HG03103 (cell line): ENCODE data around the gene IL18R1.
A peak's percentile ranks its signal among the peaks of the same experiment; 100 is the strongest.

ENCODE experiments used
- ATAC-seq: cut with Tn5 transposase; IDR thresholded peaks from one replicate; pipeline ENCODE4 v1.9.1; 2021; ENCODE audit warnings: low read depth; ENCODE audit not compliant: unreplicated experiment

IL18R1 gene

DNA sequence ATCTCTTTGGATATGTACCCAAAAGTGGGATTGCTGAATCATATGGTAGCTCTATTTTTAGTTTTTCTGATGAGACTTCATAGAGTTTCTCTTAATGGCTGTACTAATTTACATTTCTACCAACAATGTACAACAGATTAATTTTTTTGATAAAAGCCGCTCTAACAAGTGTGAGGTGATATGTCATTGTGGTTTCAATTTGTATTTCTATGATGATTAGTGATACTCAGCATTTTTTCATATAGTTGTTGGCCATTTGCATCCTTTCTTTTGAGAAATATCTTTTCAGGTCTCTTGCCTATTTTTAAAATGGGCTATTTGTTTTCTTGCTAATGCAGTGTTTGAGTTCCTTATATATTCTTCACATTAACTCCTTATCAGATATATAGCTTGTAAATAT, 71.7 kb downstream of the IL18R1 start:
- no peak for ATAC-seq

DNA sequence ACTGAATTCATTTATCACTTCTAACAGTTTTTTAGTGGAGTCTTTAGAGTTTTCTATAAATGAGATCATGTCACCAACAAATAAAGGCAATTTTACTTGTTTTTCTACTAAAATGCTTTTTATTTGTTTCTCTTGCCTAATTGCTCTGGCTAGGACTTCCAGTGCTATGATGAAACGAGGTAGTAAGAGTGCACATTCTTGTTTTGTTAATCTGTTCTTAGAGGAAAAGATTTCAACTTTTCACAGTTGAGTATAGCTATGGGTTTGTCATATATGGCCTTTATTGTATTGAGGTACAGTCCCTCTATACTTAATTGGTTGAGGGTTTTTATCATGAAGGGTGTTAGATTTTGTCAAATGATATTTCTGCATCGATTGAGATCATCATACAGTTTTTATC, 73.0 kb downstream of the IL18R1 start:
- ATAC-seq, result no peak

DNA sequence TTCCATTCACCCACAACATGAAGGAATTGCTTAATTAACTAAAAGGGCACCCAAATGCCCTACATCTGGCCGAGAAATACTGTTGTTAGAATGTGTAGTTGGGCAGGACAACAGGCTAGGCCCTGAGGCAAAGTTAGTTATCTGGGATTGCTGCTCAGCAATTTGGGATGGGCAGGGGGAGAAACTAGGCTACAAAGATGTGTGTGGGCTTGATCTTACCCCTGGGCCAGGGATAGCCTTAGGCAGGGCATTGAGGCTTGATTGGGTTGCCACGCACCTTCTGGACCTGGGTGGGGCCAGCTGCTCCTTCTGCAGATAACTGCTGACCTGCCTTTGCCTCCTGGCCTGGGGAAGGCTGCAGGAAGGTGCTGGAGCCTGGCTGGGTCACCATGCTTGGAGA, 76.8 kb downstream of the IL18R1 start:
- ATAC-seq, result no peak

DNA sequence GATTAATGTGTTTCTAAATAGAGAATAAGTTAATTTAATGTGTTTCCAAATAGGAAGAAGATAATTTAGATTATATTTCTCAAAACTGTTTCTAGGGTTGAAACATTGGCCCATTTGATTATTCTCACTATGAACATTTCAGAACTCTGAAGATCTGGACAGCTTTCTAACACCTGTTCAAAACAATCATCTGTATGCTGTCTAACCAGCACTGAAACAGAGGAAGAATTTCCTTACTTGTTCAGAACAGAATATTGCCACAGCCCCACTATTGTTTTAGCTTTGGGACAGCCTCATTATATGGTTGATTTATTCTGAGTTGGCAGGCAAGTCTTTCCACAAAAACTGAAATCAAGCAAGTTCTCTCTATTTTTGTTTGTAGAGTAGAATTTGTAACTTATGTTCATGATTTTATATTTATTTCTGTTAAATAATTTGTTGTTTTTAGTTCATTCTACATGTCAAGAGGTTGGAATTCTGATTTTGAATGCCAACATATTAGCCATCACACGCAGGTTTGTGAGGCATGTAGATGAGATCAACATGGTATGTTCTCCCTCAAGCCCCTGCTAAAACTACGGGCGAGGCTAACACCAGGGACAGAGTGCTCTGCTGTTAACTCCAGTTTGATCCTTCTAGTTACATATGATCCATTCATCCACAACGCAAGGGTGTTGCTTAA, 78.5 kb downstream of the IL18R1 start:
- no peak for ATAC-seq

DNA sequence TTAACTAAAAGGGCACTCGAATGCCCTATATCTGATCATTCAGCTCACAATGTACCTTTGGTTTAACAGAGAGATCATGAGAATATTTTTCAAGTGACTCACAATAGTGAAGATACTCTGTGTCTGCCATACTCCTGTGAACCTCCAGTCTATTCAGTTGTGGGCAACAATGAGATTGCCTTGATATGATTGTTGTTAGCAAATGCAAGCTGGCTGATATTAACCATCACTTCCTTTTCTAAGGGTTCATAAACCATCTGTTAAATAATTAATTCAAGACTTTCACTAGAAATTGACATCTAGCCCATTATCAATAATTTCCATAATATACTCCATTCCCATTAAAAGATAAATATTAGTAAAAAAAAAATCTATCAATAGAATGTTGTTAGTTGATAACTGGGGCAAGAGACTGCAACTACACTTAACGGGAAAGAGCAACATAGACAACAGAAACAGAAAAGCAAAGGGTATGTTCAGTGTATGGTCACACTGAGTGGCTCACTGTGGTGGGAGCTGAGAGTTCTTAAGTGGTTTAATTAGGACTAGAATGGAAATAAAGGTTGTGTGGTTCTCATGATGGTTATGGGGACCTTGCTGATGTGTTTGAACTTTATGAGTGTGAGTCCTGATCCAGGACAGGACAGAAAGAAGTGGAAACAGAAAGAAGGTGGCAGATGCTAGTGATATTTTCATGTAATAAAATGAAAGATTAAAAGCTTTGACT, 79.2 kb downstream of the IL18R1 start:
- ATAC-seq, result peak; percentile 54

DNA sequence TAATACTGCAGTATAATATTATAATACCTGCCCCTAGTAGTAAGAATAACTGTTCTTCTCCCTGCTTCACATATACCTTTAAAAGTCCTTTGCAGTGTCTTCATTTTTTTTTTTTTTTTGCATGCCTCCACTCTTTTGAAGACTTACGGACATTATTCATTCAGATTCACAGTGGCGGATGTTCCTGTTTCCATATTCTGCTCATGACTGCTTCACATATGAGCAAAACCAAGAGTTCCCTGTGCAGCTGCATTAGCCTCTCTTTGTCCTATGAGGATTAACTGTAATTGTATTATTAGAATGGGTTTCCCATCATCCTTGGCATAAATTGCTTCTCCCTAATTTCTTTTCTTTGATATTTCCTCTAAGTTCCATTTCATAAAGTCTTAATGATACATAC, 80.1 kb downstream of the IL18R1 start:
- no peak for ATAC-seq

DNA sequence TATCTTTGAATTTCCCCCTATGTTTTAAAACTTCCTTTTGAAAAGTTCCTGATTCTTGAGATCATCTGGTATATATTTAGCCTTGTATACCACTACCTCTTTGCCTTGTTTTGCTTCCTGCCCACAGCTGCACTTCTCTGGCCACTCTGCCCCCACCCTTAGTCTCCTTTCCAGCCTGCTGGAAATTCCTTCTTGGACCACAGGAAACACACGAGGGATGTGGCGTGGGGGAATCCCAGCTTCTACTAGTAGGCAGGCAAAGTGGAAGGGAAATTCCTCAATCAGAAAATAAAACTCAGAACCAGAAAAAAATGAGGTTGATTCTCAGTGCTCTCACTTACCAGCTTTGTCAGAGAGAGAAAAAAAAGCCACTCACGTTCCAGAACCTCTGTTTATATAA, 80.7 kb downstream of the IL18R1 start:
- no peak for ATAC-seq

DNA sequence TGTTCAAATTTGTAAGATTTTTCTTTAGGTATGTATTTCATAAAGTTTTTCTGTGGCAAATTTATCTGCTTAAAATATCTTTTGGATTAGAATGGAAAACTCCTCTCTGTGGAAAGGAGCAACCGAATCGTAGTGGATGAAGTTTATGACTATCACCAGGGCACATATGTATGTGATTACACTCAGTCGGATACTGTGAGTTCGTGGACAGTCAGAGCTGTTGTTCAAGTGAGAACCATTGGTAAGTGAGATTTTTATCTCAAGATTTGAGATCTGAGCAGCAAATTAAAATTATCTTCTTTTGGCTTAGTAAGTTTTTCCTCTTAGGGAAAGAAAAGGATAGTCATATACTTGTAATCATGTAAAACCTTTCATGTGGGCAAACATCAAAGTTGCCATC, 81.5 kb downstream of the IL18R1 start:
- ATAC-seq, result no peak

DNA sequence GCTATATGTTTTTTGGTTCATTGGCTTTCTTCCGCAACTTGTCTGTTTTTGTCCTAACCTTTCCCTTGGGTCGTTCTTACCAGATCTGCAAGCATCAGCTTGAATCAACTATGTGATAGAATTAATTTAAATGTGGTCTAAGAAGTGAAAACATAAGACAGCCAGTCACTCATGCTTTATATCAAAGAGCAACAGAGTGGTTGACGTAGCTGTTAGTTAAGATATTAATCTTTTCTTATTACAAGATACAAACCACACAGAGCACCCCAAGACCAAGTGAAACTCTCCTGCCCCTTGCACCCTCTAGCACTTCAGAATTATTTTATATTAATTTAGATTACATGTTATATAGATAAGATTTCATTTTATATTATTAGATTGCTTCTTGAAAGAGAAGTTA, 82.5 kb downstream of the IL18R1 start:
- ATAC-seq, result no peak

DNA sequence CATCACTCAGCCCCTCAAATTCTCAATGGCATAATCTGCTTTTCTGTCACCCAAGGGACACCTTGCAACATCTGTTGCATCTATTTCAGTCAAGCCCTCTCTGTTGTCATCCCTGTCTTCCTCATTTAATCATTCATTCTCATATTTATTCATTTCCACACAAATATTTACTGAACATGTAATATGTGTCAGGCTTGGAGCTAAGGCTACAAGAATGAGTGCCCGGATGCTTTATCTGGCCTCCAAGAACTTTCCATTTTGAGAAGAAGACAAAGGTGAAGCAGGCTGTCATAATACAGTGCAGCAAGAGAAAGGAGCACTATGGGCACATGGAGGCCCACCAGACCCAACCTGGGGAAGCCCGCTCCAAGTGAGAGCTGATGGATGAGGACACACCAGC, 83.0 kb downstream of the IL18R1 start:
- no peak for ATAC-seq

DNA sequence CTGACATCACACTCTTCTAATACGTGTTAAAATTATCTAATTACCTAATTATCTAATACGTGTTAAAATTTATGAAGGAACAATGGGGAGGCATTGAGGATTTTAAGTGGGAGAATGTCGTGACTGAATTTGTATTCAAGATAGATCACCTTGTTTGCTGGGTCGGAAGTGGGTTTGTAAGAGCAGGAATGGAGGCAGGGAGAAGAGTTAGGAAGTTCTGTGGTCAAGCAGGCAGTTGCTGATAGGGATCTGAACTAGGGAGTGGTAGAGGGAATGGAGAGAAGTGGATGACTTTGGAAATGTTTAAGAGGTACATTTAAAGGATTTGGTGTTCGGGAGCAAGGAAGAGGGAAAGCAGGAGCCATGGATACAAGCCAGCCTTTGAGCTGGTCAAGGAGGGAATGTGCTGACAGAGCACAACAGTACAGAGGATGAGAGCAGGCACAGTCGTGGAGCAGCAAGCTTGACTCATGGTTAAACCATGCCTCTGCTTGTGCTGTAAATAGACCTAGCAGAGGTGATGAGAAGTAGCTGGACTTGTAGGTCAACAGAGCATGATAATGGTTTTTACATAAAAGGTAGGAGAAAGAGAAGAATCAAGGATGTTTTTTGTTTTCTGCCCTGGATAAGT, 83.6 kb downstream of the IL18R1 start:
- no peak for ATAC-seq

DNA sequence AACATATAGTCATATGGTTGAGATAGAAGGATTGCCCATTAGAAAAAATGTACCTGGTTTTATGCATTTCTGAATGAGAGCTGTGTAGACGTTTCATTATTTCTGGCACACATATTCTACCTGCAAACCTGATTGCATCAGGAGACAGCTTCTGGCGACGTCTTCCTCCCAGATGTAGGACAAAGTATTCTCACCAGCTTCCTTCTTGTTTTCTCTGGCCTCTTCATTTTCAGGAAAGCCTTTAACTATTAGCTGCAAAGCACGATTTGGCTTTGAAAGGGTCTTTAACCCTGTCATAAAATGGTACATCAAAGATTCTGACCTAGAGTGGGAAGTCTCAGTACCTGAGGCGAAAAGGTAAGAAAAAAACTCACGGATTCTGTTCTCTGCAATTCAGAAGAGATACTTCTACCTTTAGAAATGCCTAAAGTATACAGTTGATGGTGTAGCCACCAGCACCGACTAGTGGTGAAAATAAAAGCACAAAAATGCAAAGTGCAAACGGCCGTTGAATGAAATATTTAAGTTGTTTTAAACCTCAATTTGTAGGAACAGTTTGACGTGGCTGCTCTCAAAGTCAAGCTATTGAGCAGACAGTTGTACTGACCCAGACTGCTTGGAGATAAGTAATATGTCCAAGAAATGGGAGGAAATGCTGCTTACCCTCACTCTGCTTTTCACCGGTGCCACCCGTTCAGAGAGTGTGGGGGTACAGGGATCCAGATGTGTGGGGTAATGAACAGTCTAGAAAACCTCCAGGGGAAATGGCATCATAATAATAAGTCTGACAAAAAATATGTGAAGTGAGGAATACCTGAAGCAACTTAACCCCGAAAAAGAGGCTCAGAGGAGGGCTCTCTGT, 87.6 kb downstream of the IL18R1 start:
- peak; percentile 77 for ATAC-seq

DNA sequence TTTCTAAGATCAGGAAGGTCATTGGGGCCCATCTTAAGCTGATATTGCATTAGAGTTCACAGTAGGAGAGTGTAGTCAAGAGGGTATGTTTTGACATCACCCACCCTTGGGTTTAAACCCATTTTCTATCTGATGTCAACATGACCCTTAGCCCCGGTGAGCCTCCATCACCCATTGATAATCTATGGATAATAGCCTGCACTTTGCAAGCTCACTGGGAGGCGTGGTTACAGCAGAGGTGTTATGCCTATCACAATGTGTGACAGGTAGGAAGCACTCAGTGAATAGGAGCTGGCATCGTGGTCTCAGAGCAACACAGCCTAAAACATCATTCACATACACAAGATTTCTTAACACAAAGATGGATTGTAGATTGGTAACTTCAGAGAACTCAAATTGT, 88.6 kb downstream of the IL18R1 start:
- ATAC-seq, result no peak

DNA sequence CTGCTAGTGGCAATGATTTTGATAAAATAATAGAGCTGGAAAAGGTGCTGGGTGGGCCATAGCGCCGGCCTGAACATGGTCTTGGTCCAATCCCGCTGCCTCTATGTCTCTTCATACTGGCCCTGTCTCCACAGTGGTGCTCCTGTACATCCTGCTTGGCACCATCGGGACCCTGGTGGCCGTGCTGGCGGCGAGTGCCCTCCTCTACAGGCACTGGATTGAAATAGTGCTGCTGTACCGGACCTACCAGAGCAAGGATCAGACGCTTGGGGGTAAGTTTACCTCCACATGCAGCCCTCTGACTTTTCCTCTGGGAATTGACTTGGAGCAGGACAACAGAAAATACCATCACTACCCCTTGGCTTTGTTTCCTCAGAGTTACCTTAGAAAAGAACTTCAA, 91.3 kb downstream of the IL18R1 start:
- ATAC-seq, result no peak
